Measurements from ENCODE around the gene GLRX2. TPM values are rescaled to one million over a fixed set of nuclear protein-coding genes. Genes with fewer than 3 reads are reported as not detected.

The GLRX2 gene
- total and polyA plus RNA-seq, 2 donors (not counting 1 experiment from before 2014, with no cell fraction given) = 15.9 to 27.2 TPM

- Histone ChIP-seq H3K79me2 (ENCODE audit: control insufficient read depth, insufficient read depth, low read length) (no peaks in the 10 kb centered on the region), H4K20me1 (ENCODE audit: control insufficient read depth, extremely low read depth, insufficient read depth, low read length) (no peaks in the 10 kb centered on the region), H3K4me2 (ENCODE audit: extremely low read depth, insufficient read depth, low read length) (no peak overlapping the region), H3K27ac (ENCODE audit: insufficient read depth, low read length) (no peak overlapping the region), H3K9ac (ENCODE audit: insufficient read depth, low read length) (no peak overlapping the region), H3K27me3 (ENCODE audit: control insufficient read depth, insufficient read depth, low read length) (no peaks in the 10 kb centered on the region), H3K4me3 (replicated peaks in 1 of 4; ENCODE audit: control extremely low read depth in 1 of 4, insufficient read depth in 1 of 4, low read depth in 3 of 4, low read length in 4 of 4) (no peak overlapping the region), H3K36me3 (ENCODE audit: control insufficient read depth, insufficient read depth, low read length) (no peaks in the 10 kb centered on the region), H3K9me3 (ENCODE audit: control insufficient read depth, insufficient read depth, low read depth, low read length) (no peaks in the 10 kb centered on the region), H2AFZ (ENCODE audit: low read length) (no peak overlapping the region), H3K4me1 (ENCODE audit: control insufficient read depth, extremely low read depth, insufficient read depth, low read length) (peaks cover 28% of the 10 kb centered on the region)
- TF ChIP-seq CTCF (conservative IDR thresholded peaks at IDR 0.05 in 1 of 2, IDR thresholded peaks at IDR 0.05 in 1 of 2; ENCODE audit: low read depth in 1 of 2, low read length in 2 of 2) (no peak), EZH2 (IDR thresholded peaks at IDR 0.05; ENCODE audit: low read length, missing control alignments) (no peak)
- DNase-seq (ENCODE audit: low read depth in 2 of 2) = no peak
Observed at GRCh38 chr1:193113258-193113991, 8.2 kb upstream of the GLRX2 start.

GRCh38 chr1:193111641-193112090 is 6.5 kb upstream of the GLRX2 start:
- Histone ChIP-seq H3K4me3 (replicated peaks in 1 of 4; ENCODE audit: control extremely low read depth in 1 of 4, insufficient read depth in 1 of 4, low read depth in 3 of 4, low read length in 4 of 4) (peak overlapping the region in 1 of 4 experiments; percentile 6), H3K4me2 (ENCODE audit: extremely low read depth, insufficient read depth, low read length) (peak overlapping the region; percentile 87), H3K9me3 (ENCODE audit: control insufficient read depth, insufficient read depth, low read depth, low read length) (no peaks in the 10 kb centered on the region), H3K79me2 (ENCODE audit: control insufficient read depth, insufficient read depth, low read length) (no peaks in the 10 kb centered on the region), H3K27me3 (ENCODE audit: control insufficient read depth, insufficient read depth, low read length) (no peaks in the 10 kb centered on the region), H3K9ac (ENCODE audit: insufficient read depth, low read length) (peak overlapping the region; percentile 41), H2AFZ (ENCODE audit: low read length) (peak overlapping the region; percentile 62), H4K20me1 (ENCODE audit: control insufficient read depth, extremely low read depth, insufficient read depth, low read length) (no peaks in the 10 kb centered on the region), H3K4me1 (ENCODE audit: control insufficient read depth, extremely low read depth, insufficient read depth, low read length) (peaks cover 28% of the 10 kb centered on the region), H3K36me3 (ENCODE audit: control insufficient read depth, insufficient read depth, low read length) (no peaks in the 10 kb centered on the region), H3K27ac (ENCODE audit: insufficient read depth, low read length) (peak overlapping the region; percentile 70)
- TF ChIP-seq CTCF (conservative IDR thresholded peaks at IDR 0.05 in 1 of 2, IDR thresholded peaks at IDR 0.05 in 1 of 2; ENCODE audit: low read depth in 1 of 2, low read length in 2 of 2) (no peak), EZH2 (IDR thresholded peaks at IDR 0.05; ENCODE audit: low read length, missing control alignments) (no peak)
- DNase-seq (ENCODE audit: low read depth in 2 of 2) = peak; percentile 85 to 90

GRCh38 chr1:193110864-193111263 is 5.7 kb upstream of the GLRX2 start:
- Histone ChIP-seq H3K27ac (ENCODE audit: insufficient read depth, low read length) (no peak overlapping the region), H3K4me3 (replicated peaks in 1 of 4; ENCODE audit: control extremely low read depth in 1 of 4, insufficient read depth in 1 of 4, low read depth in 3 of 4, low read length in 4 of 4) (no peak overlapping the region), H3K79me2 (ENCODE audit: control insufficient read depth, insufficient read depth, low read length) (no peaks in the 10 kb centered on the region), H3K9me3 (ENCODE audit: control insufficient read depth, insufficient read depth, low read depth, low read length) (no peaks in the 10 kb centered on the region), H3K9ac (ENCODE audit: insufficient read depth, low read length) (no peak overlapping the region), H3K4me2 (ENCODE audit: extremely low read depth, insufficient read depth, low read length) (no peak overlapping the region), H2AFZ (ENCODE audit: low read length) (no peak overlapping the region), H4K20me1 (ENCODE audit: control insufficient read depth, extremely low read depth, insufficient read depth, low read length) (no peaks in the 10 kb centered on the region), H3K27me3 (ENCODE audit: control insufficient read depth, insufficient read depth, low read length) (no peaks in the 10 kb centered on the region), H3K4me1 (ENCODE audit: control insufficient read depth, extremely low read depth, insufficient read depth, low read length) (peaks cover 24% of the 10 kb centered on the region), H3K36me3 (ENCODE audit: control insufficient read depth, insufficient read depth, low read length) (no peaks in the 10 kb centered on the region)
- DNase-seq (ENCODE audit: low read depth in 2 of 2) = no peak
- no peak for TF ChIP-seq EZH2 (IDR thresholded peaks at IDR 0.05; ENCODE audit: low read length, missing control alignments)
- TF ChIP-seq CTCF (conservative IDR thresholded peaks at IDR 0.05 in 1 of 2, IDR thresholded peaks at IDR 0.05 in 1 of 2; ENCODE audit: low read depth in 1 of 2, low read length in 2 of 2) = no peak
